8988T (cell line): ENCODE results near the gene TRMU.
"Not testable (repeated sequence)": the region's sequence is repeated elsewhere in the genome, so short reads cannot be mapped to it uniquely, and the experiment has no call there.

Experiments
- DNase-seq: peaks from one replicate; pipeline ENCODE4 v3.0.0; 2011

Gene TRMU

GRCh38 chr22:46300491-46300890 lies 35.0 kb upstream of the TRMU start:
- DNase-seq = no peak

- DNase-seq = no peak
These were observed 32.1 kb upstream of the TRMU start for GRCh38 chr22:46303347-46303965.

GRCh38 chr22:46308283-46308988 lies 27.1 kb upstream of the TRMU start:
- DNase-seq = no peak

- DNase-seq = no peak
These were observed 25.9 kb upstream of the TRMU start for GRCh38 chr22:46309526-46310085.

GRCh38 chr22:46312056-46312455 lies 23.5 kb upstream of the TRMU start:
- DNase-seq = no peak

GRCh38 chr22:46312848-46313247 lies 22.7 kb upstream of the TRMU start:
- DNase-seq = not testable (repeated sequence)

- DNase-seq = no peak
These were observed 19.5 kb upstream of the TRMU start for GRCh38 chr22:46315976-46316375.

- DNase-seq = no peak
These were observed 17.9 kb upstream of the TRMU start for GRCh38 chr22:46317646-46318045.

- DNase-seq = no peak
These were observed 16.9 kb upstream of the TRMU start for GRCh38 chr22:46318576-46318975.

- DNase-seq = no peak
These were observed 16.2 kb upstream of the TRMU start for GRCh38 chr22:46319319-46319718.

- DNase-seq = no peak
These were observed 15.3 kb upstream of the TRMU start for GRCh38 chr22:46320166-46320710.

GRCh38 chr22:46320716-46321386 lies 14.7 kb upstream of the TRMU start:
- no peak for DNase-seq

- no peak for DNase-seq
These were observed 12.8 kb upstream of the TRMU start for GRCh38 chr22:46322711-46323110.

- no peak for DNase-seq
These were observed 12.4 kb upstream of the TRMU start for GRCh38 chr22:46323162-46323561.

GRCh38 chr22:46326066-46326680 lies 9.3 kb upstream of the TRMU start:
- DNase-seq = no peak

- no peak for DNase-seq
These were observed 7.6 kb upstream of the TRMU start for GRCh38 chr22:46327691-46328465.

GRCh38 chr22:46328797-46329196 lies 6.7 kb upstream of the TRMU start:
- no peak for DNase-seq

- no peak for DNase-seq
These were observed 5.9 kb upstream of the TRMU start for GRCh38 chr22:46329616-46330015.

GRCh38 chr22:46330426-46330825 lies 5.1 kb upstream of the TRMU start:
- no peak for DNase-seq

- DNase-seq = no peak
These were observed 4.0 kb upstream of the TRMU start for GRCh38 chr22:46331496-46331895.

GRCh38 chr22:46336119-46337078 lies 885 bp downstream of the TRMU start:
- DNase-seq = no peak
